Activated CD4-positive, CD25-positive, alpha-beta regulatory T cell treated with anti-CD3 and anti-CD28 coated beads, Interleukin-2, amount 50 U/mL, for 16 hours (primary cell): ENCODE results near the gene AMDHD2.

ENCODE experiments used
- DNase-seq: peaks from one replicate; pipeline ENCODE4 v3.0.0-alpha.2; 2020; ENCODE audit warnings: low read depth, low spot score

AMDHD2 gene

GRCh38 chr16:2482708-2483534 lies 37.2 kb upstream of the AMDHD2 start:
- no peak for DNase-seq

GRCh38 chr16:2483939-2484897 lies 36.0 kb upstream of the AMDHD2 start:
- no peak for DNase-seq

- no peak for DNase-seq
These were observed 35.2 kb upstream of the AMDHD2 start for GRCh38 chr16:2484898-2485508.

- no peak for DNase-seq
These were observed 34.2 kb upstream of the AMDHD2 start for GRCh38 chr16:2485811-2486507.

- DNase-seq, result peak; percentile 57
These were observed 33.3 kb upstream of the AMDHD2 start for GRCh38 chr16:2486645-2487516.

GRCh38 chr16:2487517-2487842 lies 32.7 kb upstream of the AMDHD2 start:
- DNase-seq, result no peak

GRCh38 chr16:2487903-2488531 lies 32.2 kb upstream of the AMDHD2 start:
- DNase-seq, result no peak

GRCh38 chr16:2489581-2489980 lies 30.6 kb upstream of the AMDHD2 start:
- no peak for DNase-seq

GRCh38 chr16:2490190-2491105 lies 29.7 kb upstream of the AMDHD2 start:
- no peak for DNase-seq

GRCh38 chr16:2492292-2492691 lies 27.9 kb upstream of the AMDHD2 start:
- DNase-seq, result no peak

- DNase-seq, result no peak
These were observed 26.6 kb upstream of the AMDHD2 start for GRCh38 chr16:2493605-2494004.

- no peak for DNase-seq
These were observed 25.6 kb upstream of the AMDHD2 start for GRCh38 chr16:2494616-2495015.

GRCh38 chr16:2495041-2495440 lies 25.1 kb upstream of the AMDHD2 start:
- no peak for DNase-seq

- no peak for DNase-seq
These were observed 23.7 kb upstream of the AMDHD2 start for GRCh38 chr16:2496223-2497115.

- no peak for DNase-seq
These were observed 23.0 kb upstream of the AMDHD2 start for GRCh38 chr16:2497116-2497630.

GRCh38 chr16:2497695-2498484 lies 22.3 kb upstream of the AMDHD2 start:
- no peak for DNase-seq
